ENCODE data around the gene STRN3.
"Not testable (repeated sequence)": the region's sequence is repeated elsewhere in the genome, so short reads cannot be mapped to it uniquely, and the experiment has no call there.

STRN3 gene

DNA sequence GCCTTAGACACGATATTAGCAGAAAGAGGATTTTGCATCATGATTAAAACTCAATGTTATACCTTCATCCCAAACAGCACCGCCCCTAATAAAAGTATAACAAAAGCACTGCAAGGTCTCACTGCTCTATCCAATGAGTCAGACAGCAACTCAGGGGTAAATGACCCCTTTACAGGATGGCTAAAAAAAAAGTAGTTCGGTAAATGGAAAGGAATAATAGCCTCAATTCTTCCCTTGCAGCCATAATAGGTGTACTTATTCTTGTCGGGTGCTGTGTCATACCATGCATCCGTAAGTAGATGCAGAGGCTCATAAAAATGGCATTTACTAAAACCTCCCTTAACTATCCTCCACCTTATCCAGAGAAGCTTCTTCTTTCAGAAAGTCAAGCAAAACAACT, 54.6 kb downstream of the STRN3 start:
- Histone ChIP-seq H3K4me1 (ENCODE audit: insufficient read depth, low read length, severe bottlenecking) (no peaks in the 10 kb centered on the region), H3K27me3 (ENCODE audit: insufficient read depth, low read length) (no peaks in the 10 kb centered on the region), H3K4me2 (ENCODE audit: low read length) (no peak overlapping the region), H3K36me3 (ENCODE audit: insufficient read depth, low read length) (peaks cover 4% of the 10 kb centered on the region), H3K9ac (ENCODE audit: low read length) (no peak overlapping the region), H3K27ac (ENCODE audit: low read depth, low read length, poor library complexity, severe bottlenecking) (no peak overlapping the region), H2AFZ (ENCODE audit: low read length) (no peak overlapping the region), H3K79me2 (ENCODE audit: insufficient read depth, low read length) (peaks cover 86% of the 10 kb centered on the region), H4K20me1 (ENCODE audit: insufficient read depth, low read length) (no peaks in the 10 kb centered on the region), H3K4me3 (ENCODE audit: low read depth, low read length, poor library complexity, severe bottlenecking) (no peak overlapping the region), H3K9me3 (ENCODE audit: low read length) (peaks cover 2% of the 10 kb centered on the region; the same call in 1 of the 2 replicates), H3K9me2 (ENCODE audit: low read depth, low read length) (no peaks in the 10 kb centered on the region), H3F3A (ENCODE audit: insufficient read depth, low read length) (no peaks in the 10 kb centered on the region)
- TF ChIP-seq EZH2 (IDR thresholded peaks at IDR 0.05; ENCODE audit: borderline replicate concordance, low read length): no peak
- TF ChIP-seq, protein P1, sequence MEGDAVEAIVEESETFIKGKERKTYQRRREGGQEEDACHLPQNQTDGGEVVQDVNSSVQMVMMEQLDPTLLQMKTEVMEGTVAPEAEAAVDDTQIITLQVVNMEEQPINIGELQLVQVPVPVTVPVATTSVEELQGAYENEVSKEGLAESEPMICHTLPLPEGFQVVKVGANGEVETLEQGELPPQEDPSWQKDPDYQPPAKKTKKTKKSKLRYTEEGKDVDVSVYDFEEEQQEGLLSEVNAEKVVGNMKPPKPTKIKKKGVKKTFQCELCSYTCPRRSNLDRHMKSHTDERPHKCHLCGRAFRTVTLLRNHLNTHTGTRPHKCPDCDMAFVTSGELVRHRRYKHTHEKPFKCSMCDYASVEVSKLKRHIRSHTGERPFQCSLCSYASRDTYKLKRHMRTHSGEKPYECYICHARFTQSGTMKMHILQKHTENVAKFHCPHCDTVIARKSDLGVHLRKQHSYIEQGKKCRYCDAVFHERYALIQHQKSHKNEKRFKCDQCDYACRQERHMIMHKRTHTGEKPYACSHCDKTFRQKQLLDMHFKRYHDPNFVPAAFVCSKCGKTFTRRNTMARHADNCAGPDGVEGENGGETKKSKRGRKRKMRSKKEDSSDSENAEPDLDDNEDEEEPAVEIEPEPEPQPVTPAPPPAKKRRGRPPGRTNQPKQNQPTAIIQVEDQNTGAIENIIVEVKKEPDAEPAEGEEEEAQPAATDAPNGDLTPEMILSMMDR (IDR thresholded peaks at IDR 0.05; ENCODE audit: low read length): no peak

DNA sequence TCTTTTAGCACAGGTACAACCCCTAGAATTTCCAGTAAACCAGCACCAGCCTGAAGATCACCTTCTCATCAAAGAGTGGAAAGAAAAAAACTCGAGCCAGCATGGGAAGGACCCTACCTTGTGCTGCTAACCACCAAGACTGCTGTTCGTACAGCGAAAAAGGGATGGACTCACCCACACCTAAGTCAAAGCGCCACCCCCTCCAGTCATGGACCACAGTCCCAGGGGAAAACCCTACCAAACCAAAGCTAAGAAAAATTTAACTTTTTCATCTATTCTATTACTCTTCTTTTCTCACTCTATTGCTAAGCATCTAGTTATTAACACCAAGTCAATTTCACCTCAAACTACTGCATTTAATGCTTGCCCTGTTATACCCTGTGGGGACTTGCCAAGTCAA, 56.4 kb downstream of the STRN3 start:
- H3F3A ChIP-seq (ENCODE audit: insufficient read depth, low read length); H3K9ac ChIP-seq (ENCODE audit: low read length); H3K4me2 ChIP-seq (ENCODE audit: low read length); H4K20me1 ChIP-seq (ENCODE audit: insufficient read depth, low read length); H3K4me3 ChIP-seq (ENCODE audit: low read depth, low read length, poor library complexity, severe bottlenecking); H3K4me1 ChIP-seq (ENCODE audit: insufficient read depth, low read length, severe bottlenecking); H3K27ac ChIP-seq (ENCODE audit: low read depth, low read length, poor library complexity, severe bottlenecking); H3K9me3 ChIP-seq (ENCODE audit: low read length); H3K9me2 ChIP-seq (ENCODE audit: low read depth, low read length); H3K27me3 ChIP-seq (ENCODE audit: insufficient read depth, low read length); H2AFZ ChIP-seq (ENCODE audit: low read length): not testable (repeated sequence)
- Histone ChIP-seq H3K79me2 (ENCODE audit: insufficient read depth, low read length) (peaks cover 68% of the 10 kb centered on the region), H3K36me3 (ENCODE audit: insufficient read depth, low read length) (peaks cover 12% of the 10 kb centered on the region)

DNA sequence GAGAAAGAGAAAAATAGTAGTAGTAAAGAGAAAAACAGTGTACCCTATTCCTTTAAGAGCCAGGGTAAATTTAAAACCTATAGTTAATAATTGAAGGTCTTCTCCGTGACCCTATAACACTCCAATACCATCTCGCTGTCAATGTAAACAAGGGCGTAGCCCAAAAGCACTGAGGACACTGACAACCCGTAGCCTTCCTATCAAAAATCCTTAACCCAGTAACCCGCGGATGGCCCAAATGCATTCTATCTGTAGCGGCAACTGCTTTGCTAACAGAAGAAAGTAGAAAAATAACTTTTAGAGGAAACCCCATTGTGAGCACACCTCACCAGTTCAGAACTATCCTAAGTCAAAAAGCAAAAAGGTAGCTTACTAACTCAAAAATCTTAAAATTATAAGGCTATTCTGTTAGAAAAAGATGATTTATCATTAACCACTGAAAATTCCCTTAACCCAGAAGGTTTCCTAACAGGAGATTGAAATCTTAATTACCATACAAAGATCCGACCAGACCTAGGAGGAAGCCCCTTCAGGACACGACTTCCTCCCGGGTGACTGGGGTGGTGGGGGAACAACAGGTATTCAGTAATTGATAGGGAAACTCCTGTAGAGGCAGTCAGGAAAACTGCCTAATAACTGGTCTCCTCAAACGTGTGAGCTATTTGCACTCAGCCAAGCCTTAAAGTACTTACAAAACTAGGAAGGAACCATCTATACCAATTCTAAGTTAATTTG, 58.6 kb downstream of the STRN3 start:
- H4K20me1 ChIP-seq (ENCODE audit: insufficient read depth, low read length); H3K27ac ChIP-seq (ENCODE audit: low read depth, low read length, poor library complexity, severe bottlenecking); H2AFZ ChIP-seq (ENCODE audit: low read length); H3K9me2 ChIP-seq (ENCODE audit: low read depth, low read length); H3K4me2 ChIP-seq (ENCODE audit: low read length); H3K9me3 ChIP-seq (ENCODE audit: low read length); H3F3A ChIP-seq (ENCODE audit: insufficient read depth, low read length); H3K27me3 ChIP-seq (ENCODE audit: insufficient read depth, low read length); H3K4me3 ChIP-seq (ENCODE audit: low read depth, low read length, poor library complexity, severe bottlenecking); H3K9ac ChIP-seq (ENCODE audit: low read length); H3K4me1 ChIP-seq (ENCODE audit: insufficient read depth, low read length, severe bottlenecking): not testable (repeated sequence)
- H3K79me2 ChIP-seq (ENCODE audit: insufficient read depth, low read length): peaks cover 45% of the 10 kb centered on the region
- H3K36me3 ChIP-seq (ENCODE audit: insufficient read depth, low read length): peaks cover 20% of the 10 kb centered on the region

DNA sequence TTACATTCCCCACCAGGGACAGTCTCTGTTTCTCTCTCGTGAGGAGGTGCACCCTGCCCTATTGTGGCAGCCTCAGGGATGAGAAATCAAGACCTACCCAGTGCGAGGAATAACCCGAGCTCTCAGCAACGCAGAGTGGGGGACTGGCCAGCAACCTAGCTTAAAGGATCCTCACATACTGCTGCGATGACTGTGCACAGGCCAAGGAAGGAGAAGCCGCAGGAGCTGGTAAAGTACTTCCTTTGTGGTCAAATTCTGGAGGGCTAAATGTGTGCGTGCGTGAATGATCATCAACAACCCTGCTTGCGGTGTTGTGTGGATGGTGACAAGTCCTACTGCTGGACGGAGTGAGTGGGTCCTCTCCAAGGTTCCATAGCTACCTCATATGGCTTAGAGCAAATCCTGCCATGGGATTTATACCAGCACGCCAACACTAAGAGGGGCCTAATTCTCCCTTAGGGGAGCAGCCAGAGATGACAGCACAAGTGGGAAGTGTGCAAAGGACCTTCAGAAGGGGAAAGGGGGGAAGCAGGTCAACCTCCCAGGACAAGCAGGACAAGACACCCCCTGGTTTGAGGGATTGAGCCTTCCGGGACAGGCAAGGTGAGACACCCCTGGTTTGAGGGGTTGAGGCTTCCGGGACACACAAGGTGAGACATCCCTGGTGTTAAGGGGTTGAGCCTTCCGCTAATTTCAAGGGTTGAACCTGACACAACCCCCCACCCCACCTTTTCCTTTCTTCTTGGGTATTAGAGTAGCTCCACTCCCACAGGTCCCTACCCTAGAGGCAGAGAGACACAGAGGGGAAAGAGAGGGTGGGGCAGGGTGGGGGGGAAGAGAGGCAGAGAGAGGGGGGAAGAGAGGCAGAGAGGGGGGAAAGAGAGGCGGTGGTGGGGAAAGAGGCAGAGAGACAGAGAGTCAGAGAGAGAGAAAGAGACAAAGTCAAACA, 59.5 kb downstream of the STRN3 start:
- no peak overlapping the region for H2AFZ ChIP-seq (ENCODE audit: low read length)
- H3K79me2 ChIP-seq (ENCODE audit: insufficient read depth, low read length): peaks cover 47% of the 10 kb centered on the region
- H3K9ac ChIP-seq (ENCODE audit: low read length): no peak overlapping the region
- H3K4me2 ChIP-seq (ENCODE audit: low read length): no peak overlapping the region
- no peaks in the 10 kb centered on the region for H3F3A ChIP-seq (ENCODE audit: insufficient read depth, low read length)
- H4K20me1 ChIP-seq (ENCODE audit: insufficient read depth, low read length): no peaks in the 10 kb centered on the region
- H3K27ac ChIP-seq (ENCODE audit: low read depth, low read length, poor library complexity, severe bottlenecking): no peak overlapping the region
- no peaks in the 10 kb centered on the region for H3K27me3 ChIP-seq (ENCODE audit: insufficient read depth, low read length)
- TF ChIP-seq, protein P1 (IDR thresholded peaks at IDR 0.05; ENCODE audit: low read length): no peak
- TF ChIP-seq EZH2 (IDR thresholded peaks at IDR 0.05; ENCODE audit: borderline replicate concordance, low read length): no peak
- H3K4me3 ChIP-seq (ENCODE audit: low read depth, low read length, poor library complexity, severe bottlenecking): no peak overlapping the region
- peaks cover 20% of the 10 kb centered on the region for H3K36me3 ChIP-seq (ENCODE audit: insufficient read depth, low read length)
- H3K4me1 ChIP-seq (ENCODE audit: insufficient read depth, low read length, severe bottlenecking): no peaks in the 10 kb centered on the region
- H3K9me3 ChIP-seq (ENCODE audit: low read length): peaks cover 8% of the 10 kb centered on the region; the same call in 1 of the 2 replicates
- no peaks in the 10 kb centered on the region for H3K9me2 ChIP-seq (ENCODE audit: low read depth, low read length)

DNA sequence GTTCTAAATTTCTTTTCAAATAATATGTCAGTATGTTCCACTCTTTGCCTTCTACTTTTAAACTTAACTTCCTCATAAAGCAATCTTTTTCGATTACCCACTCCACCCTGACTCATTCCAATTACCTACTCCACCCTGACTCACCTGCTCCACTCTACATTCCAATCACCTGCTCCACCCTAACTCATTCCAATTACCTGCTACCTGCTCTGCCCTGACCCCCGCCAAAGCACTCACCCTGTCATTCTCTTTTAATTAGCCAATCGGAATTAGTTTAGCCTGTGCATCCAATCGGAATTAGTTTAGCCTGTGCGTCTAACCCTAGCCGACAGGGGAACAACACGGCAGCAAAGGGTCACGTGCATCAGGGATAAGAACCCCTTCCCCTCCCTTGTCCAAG, 60.3 kb downstream of the STRN3 start:
- H3K27me3 ChIP-seq (ENCODE audit: insufficient read depth, low read length); H3K4me2 ChIP-seq (ENCODE audit: low read length); H3K27ac ChIP-seq (ENCODE audit: low read depth, low read length, poor library complexity, severe bottlenecking); H3K4me3 ChIP-seq (ENCODE audit: low read depth, low read length, poor library complexity, severe bottlenecking); H3K4me1 ChIP-seq (ENCODE audit: insufficient read depth, low read length, severe bottlenecking); H3K9me3 ChIP-seq (ENCODE audit: low read length); H3K9me2 ChIP-seq (ENCODE audit: low read depth, low read length); H2AFZ ChIP-seq (ENCODE audit: low read length); H4K20me1 ChIP-seq (ENCODE audit: insufficient read depth, low read length); H3K9ac ChIP-seq (ENCODE audit: low read length); H3F3A ChIP-seq (ENCODE audit: insufficient read depth, low read length): not testable (repeated sequence)
- H3K79me2 ChIP-seq (ENCODE audit: insufficient read depth, low read length): peaks cover 48% of the 10 kb centered on the region
- peaks cover 20% of the 10 kb centered on the region for H3K36me3 ChIP-seq (ENCODE audit: insufficient read depth, low read length)

All from OCI-LY1 (cell line).